Measurements from ENCODE around the gene MDH2.
"Not testable (repeated sequence)": the region's sequence is repeated elsewhere in the genome, so short reads cannot be mapped to it uniquely, and the experiment has no call there.

DNA sequence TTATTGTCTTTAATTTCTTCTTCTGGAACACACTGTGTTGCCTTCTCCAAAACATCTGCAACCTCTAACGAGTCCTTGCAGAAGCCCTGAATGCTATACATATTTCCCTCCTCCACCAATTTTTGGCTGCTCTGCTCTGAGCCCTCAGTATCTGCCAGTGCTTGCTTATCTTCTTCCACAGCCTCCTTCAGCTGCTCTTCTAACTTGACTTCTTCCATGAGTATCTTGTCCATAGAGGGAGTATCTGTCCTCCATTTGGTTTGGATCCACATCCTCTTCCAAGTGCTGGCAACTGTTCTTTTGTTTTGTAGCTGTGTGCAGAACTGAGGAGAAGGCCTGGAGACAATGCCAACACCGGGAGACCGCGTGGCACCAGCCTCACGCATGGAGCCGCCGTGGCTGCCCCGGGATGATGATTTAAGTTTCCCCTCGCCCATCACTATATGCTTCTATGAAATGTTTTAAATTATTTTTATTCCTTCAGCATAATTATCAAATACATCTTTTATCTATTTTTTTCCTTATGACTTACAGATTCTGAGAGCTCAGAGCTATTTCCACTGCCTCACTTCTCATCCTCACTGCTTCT is 65.2 kb downstream of the MDH2 start:
- not testable (repeated sequence) for TF ChIP-seq CTCF, POLR2A (IDR thresholded peaks at IDR 0.05)
